ENCODE results near the gene CST7. TPM values are rescaled to one million over a fixed set of nuclear protein-coding genes. Genes with fewer than 3 reads are reported as not detected.

Gene CST7
- polyA plus RNA-seq, 2 of the 4 experiments (the other 2 are of a cell fraction): not detected

GRCh38 chr20:24952376-24953208 is 3.5 kb downstream of the CST7 start:
- no peak overlapping the region for H3K4me2 ChIP-seq
- WGBS (ENCODE audit: missing lambda C conversion rate): 71% methylated on average over 11 of the region's 12 CpGs
- no peak overlapping the region for H3K27ac ChIP-seq
- TF ChIP-seq PBX3 (IDR thresholded peaks at IDR 0.05): no peak
- no peak for TF ChIP-seq BCL3 (IDR thresholded peaks at IDR 0.05)
- TF ChIP-seq MAFK (IDR thresholded peaks at IDR 0.05; ENCODE audit: partially characterized antibody): no peak
- TF ChIP-seq RNF2 (IDR thresholded peaks at IDR 0.05; ENCODE audit: borderline replicate concordance, low read depth): no peak
- TF ChIP-seq CHD2 (IDR thresholded peaks at IDR 0.05; ENCODE audit: low read length, partially characterized antibody): no peak
- TF ChIP-seq ZNF302 (CRISPR knock-in tag; IDR thresholded peaks at IDR 0.05): no peak
- no peak for TF ChIP-seq PHF8 (IDR thresholded peaks at IDR 0.05; ENCODE audit: borderline replicate concordance, low read depth)
- H3K4me1 ChIP-seq: no peaks in the 10 kb centered on the region
- no peak for ATAC-seq
- ChIA-PET POLR2A (no interaction called here), CTCF (interaction anchor here (0.7 to 1.9 kb wide), 2 partner anchors 12 to 35 kb away, joined by 3 to 4 read pairs; no protein-coding TSS in a partner anchor)
- no peak overlapping the region for H3K4me3 ChIP-seq
- DNase-seq (ENCODE audit: low read depth in 1 of 2, low spot score in 1 of 2): no peak
- no peaks in the 10 kb centered on the region; the same call in 2 of the 3 replicates for H3K9me3 ChIP-seq
- FAIRE-seq: no peak

- no peak for TF ChIP-seq NFE2L2 (conservative IDR thresholded peaks at IDR 0.05; ENCODE audit: low read length)
- no peak for TF ChIP-seq SMC3 (IDR thresholded peaks at IDR 0.05)
- no peak for TF ChIP-seq MAZ (IDR thresholded peaks at IDR 0.05; ENCODE audit: borderline replicate concordance, low read depth, low read length)
- no peak for TF ChIP-seq RFX5 (IDR thresholded peaks at IDR 0.05)
- Histone ChIP-seq H3K4me1 (no peaks in the 10 kb centered on the region), H3K9me3 (no peaks in the 10 kb centered on the region), H3K4me3 (no peak overlapping the region), H3K4me2 (no peak overlapping the region), H3K27ac (no peak overlapping the region)
- no peak for DNase-seq (ENCODE audit: low read depth in 1 of 2, low spot score in 1 of 2)
- ATAC-seq: no peak
- FAIRE-seq: no peak
- ChIA-PET CTCF (interaction anchor here (1.9 kb wide), 1 partner anchor 12 kb away, joined by 4 read pairs; no protein-coding TSS in a partner anchor), POLR2A (no interaction called here)
- 82% methylated on average over 8 of the region's 8 CpGs for WGBS (ENCODE audit: missing lambda C conversion rate)
Observed at GRCh38 chr20:24953209-24953575, 4.1 kb downstream of the CST7 start.

- CTCF ChIA-PET: interaction anchor here (1.9 kb wide), 1 partner anchor 13 kb away, joined by 4 read pairs; no protein-coding TSS in a partner anchor
- ATAC-seq (no peak), FAIRE-seq (no peak), DNase-seq (ENCODE audit: low read depth in 1 of 2, low spot score in 1 of 2) (no peak)
- Histone ChIP-seq H3K27ac (no peak overlapping the region), H3K4me3 (no peak overlapping the region), H3K9me3 (no peaks in the 10 kb centered on the region), H3K4me1 (no peaks in the 10 kb centered on the region), H3K4me2 (no peak overlapping the region)
- 86% methylated on average over 16 of the region's 16 CpGs for WGBS (ENCODE audit: missing lambda C conversion rate)
- POLR2A ChIA-PET: no interaction called here
- TF ChIP-seq HOXA7 (CRISPR knock-in tag; IDR thresholded peaks at IDR 0.05) (no peak), ELK1 (IDR thresholded peaks at IDR 0.05; ENCODE audit: low read depth, low read length) (no peak), BCL3 (IDR thresholded peaks at IDR 0.05) (no peak), REST (IDR thresholded peaks at IDR 0.05) (no peak), RCOR1 (IDR thresholded peaks at IDR 0.05; ENCODE audit: low read depth, low read length) (no peak), KDM1A (IDR thresholded peaks at IDR 0.05; ENCODE audit: low read depth) (no peak), ATOH8 (CRISPR knock-in tag; IDR thresholded peaks at IDR 0.05; ENCODE audit: low read depth) (no peak), POLR2AphosphoS2 (conservative IDR thresholded peaks at IDR 0.05; ENCODE audit: low read length) (no peak), CHD4 (IDR thresholded peaks at IDR 0.05; ENCODE audit: borderline replicate concordance) (no peak), CHD2 (IDR thresholded peaks at IDR 0.05; ENCODE audit: low read length, partially characterized antibody) (no peak), USF2 (IDR thresholded peaks at IDR 0.05) (no peak), NR3C1 (IDR thresholded peaks at IDR 0.05) (no peak)
Observed at GRCh38 chr20:24953621-24954133, 4.6 kb downstream of the CST7 start.
